A549 (cell line): ENCODE results near the gene RAD51B. TPM values are rescaled to one million over a fixed set of nuclear protein-coding genes. Genes with fewer than 3 reads are reported as not detected.

Source experiments
- ATAC-seq, 2 experiments: fragments of 200-7000 bp in 1 of 2; fragments of >200 bp in 1 of 2; cut with Nextera tagmentation in 1 of 2; cut with Tn5 transposase in 1 of 2; 3 replicates each; pipeline versions ENCODE4 v1.8.0 to v1.9.1; 2018 to 2020; ENCODE audit warnings: mild to moderate bottlenecking in 1 of 2, moderate library complexity in 1 of 2
- CTCF ChIA-PET: fragments of 300-600 bp; sonication (Branson Sonifier 250); formaldehyde crosslinking; extraction: SDS; loops from one replicate; lab custom pipeline; 2021; ENCODE audit warnings: antibody characterized with exemption, inconsistent platforms; lab: Yijun Ruan, JAX
- POLR2A ChIA-PET: fragments of 350-600 bp; formaldehyde crosslinking; extraction: SDS; loops from one replicate; lab custom pipeline; 2021; ENCODE audit warnings: antibody characterized with exemption, inconsistent platforms; lab: Yijun Ruan, JAX
- DNase-seq, 2 experiments: peaks; one replicate each; pipeline versions ENCODE4 v3.0.0 to v3.0.0-alpha.2; 2011 to 2016; ENCODE audit warnings: low read depth in 1 of 2, low spot score in 1 of 2
- FAIRE-seq: peaks from 2 replicates; lab custom pipeline; 2011; peaks lifted over from hg19 to GRCh38; lab: Jason Lieb, UNC
- H3K27ac ChIP-seq, 2 experiments: fragments of >200 bp; sonication (Bioruptor Twin); formaldehyde crosslinking; 3 replicates each; pipeline ENCODE4 v1.5.1; 2016 to 2017
- H3K4me1 ChIP-seq: fragments of >200 bp; sonication (Bioruptor Twin); formaldehyde crosslinking; 3 replicates; pipeline ENCODE4 v1.6.1; 2016
- H3K4me2 ChIP-seq: fragments of >200 bp; sonication (Bioruptor Twin); formaldehyde crosslinking; 3 replicates; pipeline ENCODE4 v1.6.1; 2016
- H3K4me3 ChIP-seq: fragments of >200 bp; sonication (Bioruptor Twin); formaldehyde crosslinking; 3 replicates; pipeline ENCODE4 v1.5.1; 2016
- H3K9me3 ChIP-seq: fragments of >200 bp; sonication (Bioruptor Twin); formaldehyde crosslinking; 3 replicates; pipeline ENCODE4 v1.6.1; 2016
- CBX2 ChIP-seq: fragments of 200-600 bp; sonication (generic); IDR thresholded peaks from 2 replicates; pipeline ENCODE4 v1.6.1; 2016; ENCODE audit warnings: low read depth, mild to moderate bottlenecking, borderline replicate concordance
- CEBPB ChIP-seq, 2 experiments: fragments of >200 bp in 1 of 2; sonication (Bioruptor Twin) in 1 of 2; formaldehyde crosslinking in 1 of 2; IDR thresholded peaks; 2 replicates each; pipeline ENCODE4 v1.6.1; 2012 to 2016
- CHD2 ChIP-seq: fragments of 150-350 bp; IDR thresholded peaks from 2 replicates; pipeline ENCODE4 v1.6.1; 2014; ENCODE audit warnings: low read length; ENCODE audit not compliant: partially characterized antibody
- E2F6 ChIP-seq: IDR thresholded peaks from 2 replicates; pipeline ENCODE4 v1.6.1; 2012; ENCODE audit warnings: low read depth, borderline replicate concordance
- EHF ChIP-seq: fragments of 250-450 bp; sonication (Bioruptor Pico); IDR thresholded peaks from 2 replicates; pipeline ENCODE4 v1.5.0; 2020; ENCODE audit warnings: mild to moderate bottlenecking
- EHMT2 ChIP-seq: fragments of 200-600 bp; sonication (generic); IDR thresholded peaks from 2 replicates; pipeline ENCODE4 v1.6.1; 2016; ENCODE audit warnings: antibody characterized with exemption, low read depth, mild to moderate bottlenecking, moderate library complexity
- EP300 ChIP-seq, 2 experiments: fragments of >200 bp; sonication (Bioruptor Twin); formaldehyde crosslinking; IDR thresholded peaks; 2 replicates in 1 of 2; 3 replicates in 1 of 2; pipeline ENCODE4 v1.6.1; 2016 to 2017
- FOSB ChIP-seq: fragments of 250-450 bp; sonication (Bioruptor Pico); IDR thresholded peaks from 2 replicates; pipeline ENCODE4 v1.5.0; 2020; ENCODE audit warnings: mild to moderate bottlenecking, moderate library complexity
- FOSL2 ChIP-seq, 2 experiments: fragments of 450-650 bp in 1 of 2; fragments of >200 bp in 1 of 2; sonication (Bioruptor Twin) in 1 of 2; formaldehyde crosslinking; IDR thresholded peaks; 2 replicates each; pipeline versions ENCODE4 v1.5.0 to v1.6.1; 2016 to 2020; ENCODE audit warnings: mild to moderate bottlenecking in 1 of 2, moderate library complexity in 1 of 2
- FOXS1 ChIP-seq: fragments of 250-450 bp; sonication (Bioruptor Pico); IDR thresholded peaks from 2 replicates; pipeline ENCODE4 v1.5.0; 2020; ENCODE audit warnings: mild to moderate bottlenecking, moderate library complexity
- GATA3 ChIP-seq: IDR thresholded peaks from 2 replicates; pipeline ENCODE4 v1.6.1; 2012; ENCODE audit warnings: borderline replicate concordance
- HOXB5 ChIP-seq: fragments of 250-450 bp; sonication (Bioruptor Pico); IDR thresholded peaks from 2 replicates; pipeline ENCODE4 v1.5.0; 2020; ENCODE audit warnings: mild to moderate bottlenecking, moderate library complexity
- JUN ChIP-seq, 2 experiments: fragments of >200 bp; sonication (Bioruptor Twin); formaldehyde crosslinking; IDR thresholded peaks; 2 replicates in 1 of 2; 3 replicates in 1 of 2; pipeline ENCODE4 v1.6.1; 2016 to 2017
- JUNB ChIP-seq: fragments of >200 bp; sonication (Bioruptor Twin); formaldehyde crosslinking; IDR thresholded peaks from 2 replicates; pipeline ENCODE4 v1.6.1; 2016
- KDM1A ChIP-seq: fragments of 200-600 bp; sonication (generic); IDR thresholded peaks from 2 replicates; pipeline ENCODE4 v1.6.1; 2016; ENCODE audit warnings: low read depth, mild to moderate bottlenecking
- MAFK ChIP-seq: fragments of 450-650 bp; IDR thresholded peaks from 2 replicates; pipeline ENCODE4 v1.6.1; 2014; ENCODE audit not compliant: partially characterized antibody
- NPAS2 ChIP-seq: fragments of 250-450 bp; sonication (Bioruptor Pico); IDR thresholded peaks from 2 replicates; pipeline ENCODE4 v1.8.0; 2022; ENCODE audit warnings: mild to moderate bottlenecking, moderate library complexity, borderline replicate concordance
- POLR2AphosphoS2 ChIP-seq: conservative IDR thresholded peaks from 2 replicates; pipeline ENCODE4 v1.6.1; 2012; ENCODE audit warnings: low read length, improper control_type of control experiment, inconsistent platforms
- REST ChIP-seq: fragments of 200-600 bp; sonication (generic); IDR thresholded peaks from 2 replicates; pipeline ENCODE4 v1.6.1; 2016; ENCODE audit warnings: antibody characterized with exemption, mild to moderate bottlenecking, moderate library complexity
- ZC3H11A ChIP-seq: fragments of 450-650 bp; IDR thresholded peaks from 2 replicates; pipeline ENCODE4 v1.6.1; 2014; ENCODE audit warnings: antibody characterized with exemption, mild to moderate bottlenecking
- WGBS: methylation state at CpG from one replicate; pipeline ENCODE4 v1.1.6; 2017; ENCODE audit errors: missing lambda C conversion rate; 5-methylcytosine and 5-hydroxymethylcytosine counted together
- polyA plus RNA-seq, 4 experiments: library from polyadenylated mRNA; depleted of rRNA in 3 of 4; stranded (reverse); fragments of >200 nt; fragmentation: RNase III in 1 of 4; extraction: RNeasy Plus Mini Kit Qiagen cat#74134 plus additional on column Dnase treatment in 1 of 4; gene quantifications; 2 replicates in 3 of 4; 3 replicates in 1 of 4; pipeline ENCODE4 v1.2.3, GENCODE V29; 2011 to 2017

The RAD51B gene
- polyA plus RNA-seq, 2 of the 4 experiments (the other 2 are of a cell fraction): 7.2 to 10.8 TPM

- no peak for ATAC-seq
- no peak for FAIRE-seq
- Histone ChIP-seq H3K4me1 (no peaks in the 10 kb centered on the region), H3K9me3 (no peaks in the 10 kb centered on the region), H3K27ac (no peak overlapping the region), H3K4me2 (no peak overlapping the region), H3K4me3 (no peak overlapping the region)
- CTCF ChIA-PET: interaction anchor here (1.0 kb wide), 2 partner anchors 19 to 135 kb away, joined by 3 read pairs; no protein-coding TSS in a partner anchor
- POLR2A ChIA-PET: no interaction called here
- DNase-seq: no peak
- TF ChIP-seq KDM1A: no peak
- no peak for TF ChIP-seq HOXB5 (CRISPR knock-in tag)
- TF ChIP-seq E2F6: no peak
- no peak for TF ChIP-seq FOSL2 (IDR thresholded peaks at IDR 0.05)
- no peak for TF ChIP-seq FOSL2 (CRISPR knock-in tag; IDR thresholded peaks at IDR 0.05)
- no peak for TF ChIP-seq CEBPB (IDR thresholded peaks at IDR 0.05)
- no peak for TF ChIP-seq JUNB
- TF ChIP-seq EHF (CRISPR knock-in tag): no peak
- TF ChIP-seq CHD2: no peak
- no peak for TF ChIP-seq REST
- TF ChIP-seq FOXS1 (CRISPR knock-in tag): no peak
- no peak for TF ChIP-seq CBX2
- TF ChIP-seq POLR2AphosphoS2: no peak
- no peak for TF ChIP-seq EHMT2
- TF ChIP-seq EP300 (IDR thresholded peaks at IDR 0.05): no peak
- TF ChIP-seq MAFK: no peak
- no peak for TF ChIP-seq FOSB
- no peak for TF ChIP-seq JUN (IDR thresholded peaks at IDR 0.05)
- 95% methylated on average over 20 of the region's 20 CpGs for WGBS
These were observed 20.8 kb upstream of the RAD51B start for GRCh38 chr14:67798731-67799130.

- ChIA-PET POLR2A (no interaction called here), CTCF (interaction anchor here (1.2 kb wide), 1 partner anchor 31 kb away, joined by 3 read pairs; no protein-coding TSS in a partner anchor)
- Histone ChIP-seq H3K4me1 (no peaks in the 10 kb centered on the region), H3K4me3 (no peak overlapping the region), H3K9me3 (no peaks in the 10 kb centered on the region), H3K27ac (no peak overlapping the region), H3K4me2 (no peak overlapping the region)
- ATAC-seq (no peak), DNase-seq (no peak), FAIRE-seq (no peak)
- 90% methylated on average over 4 of the region's 4 CpGs for WGBS
- TF ChIP-seq GATA3: no peak
- TF ChIP-seq ZC3H11A: peak; percentile 81
These were observed 18.8 kb upstream of the RAD51B start for GRCh38 chr14:67800743-67801142.

- no peaks in the 10 kb centered on the region for H3K4me1 ChIP-seq
These were observed 13.3 kb upstream of the RAD51B start for GRCh38 chr14:67806246-67806645.

More at GRCh38 chr14:67806246-67806645, 13.3 kb upstream of the RAD51B start:
- ATAC-seq: no peak
- no peak overlapping the region for H3K27ac ChIP-seq
- POLR2A ChIA-PET: no interaction called here
- CTCF ChIA-PET: no interaction called here
- no peak overlapping the region for H3K4me3 ChIP-seq
- H3K9me3 ChIP-seq: no peaks in the 10 kb centered on the region
- TF ChIP-seq FOSL2 (IDR thresholded peaks at IDR 0.05) (no peak), FOSL2 (CRISPR knock-in tag; IDR thresholded peaks at IDR 0.05) (no peak), NPAS2 (CRISPR knock-in tag) (no peak), E2F6 (no peak)
- 77% methylated on average over 3 of the region's 3 CpGs for WGBS
- no peak for FAIRE-seq
- no peak overlapping the region for H3K4me2 ChIP-seq
- no peak for DNase-seq
